ENCODE results near the gene SH3BP5L. TPM values are rescaled to one million over a fixed set of nuclear protein-coding genes. Genes with fewer than 3 reads are reported as not detected.

SH3BP5L gene
- total and polyA plus RNA-seq, 10 of the 15 experiments (the other 5 are each of a cell fraction or from before 2014, with no cell fraction given): 1.1 to 22.8 (median 10.9) TPM

DNA sequence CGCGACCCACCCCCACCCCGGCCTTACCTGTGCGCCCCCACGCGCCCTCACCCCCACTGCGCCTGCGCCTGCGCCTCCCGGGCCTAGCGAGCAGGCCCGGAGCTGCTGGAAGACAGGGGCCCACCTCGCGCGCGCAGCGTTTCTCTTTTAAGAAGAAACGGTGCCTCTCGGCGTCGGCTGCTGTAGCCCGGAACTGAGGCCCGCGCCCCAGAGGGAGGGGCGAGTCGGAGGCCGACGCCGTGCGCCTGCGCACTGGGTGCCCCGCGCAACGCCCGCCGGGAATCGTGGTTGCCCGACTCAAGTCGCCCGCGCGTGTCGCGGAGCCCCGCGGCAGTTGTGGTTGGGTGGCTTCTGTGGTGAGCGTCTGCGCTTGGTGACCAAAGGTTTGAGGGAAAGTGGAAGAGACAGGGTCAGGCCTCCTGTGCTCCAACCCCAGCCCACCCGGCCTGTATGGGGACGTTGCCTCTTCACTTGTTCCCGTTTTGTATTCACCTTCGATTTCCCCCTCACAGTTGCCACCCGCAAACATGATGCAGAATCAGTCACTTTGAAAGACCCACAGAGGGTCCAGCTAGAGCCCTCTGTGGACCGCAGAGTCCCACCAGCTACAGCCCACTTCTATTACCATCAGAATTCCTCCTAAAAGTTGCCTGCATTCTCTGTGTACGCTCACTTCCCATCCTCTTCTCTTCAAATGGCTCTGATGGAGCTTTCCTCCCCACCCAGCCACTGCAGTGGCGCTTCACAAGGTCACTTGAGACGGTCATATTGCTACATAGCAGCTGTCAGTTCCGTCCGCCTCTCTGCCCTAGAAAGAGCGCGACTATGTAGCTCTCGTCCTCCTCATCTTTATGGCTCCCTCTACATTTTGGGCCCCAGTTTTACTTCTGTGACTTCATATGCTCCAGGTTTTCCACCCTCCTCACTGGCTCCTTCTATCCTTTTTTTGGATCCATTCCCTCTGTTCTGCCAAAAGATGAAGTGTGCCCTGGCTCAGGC, 33.5 kb upstream of the SH3BP5L start, which contains the start of gene ZNF692 (continued):
- TF ChIP-seq, protein P1, sequence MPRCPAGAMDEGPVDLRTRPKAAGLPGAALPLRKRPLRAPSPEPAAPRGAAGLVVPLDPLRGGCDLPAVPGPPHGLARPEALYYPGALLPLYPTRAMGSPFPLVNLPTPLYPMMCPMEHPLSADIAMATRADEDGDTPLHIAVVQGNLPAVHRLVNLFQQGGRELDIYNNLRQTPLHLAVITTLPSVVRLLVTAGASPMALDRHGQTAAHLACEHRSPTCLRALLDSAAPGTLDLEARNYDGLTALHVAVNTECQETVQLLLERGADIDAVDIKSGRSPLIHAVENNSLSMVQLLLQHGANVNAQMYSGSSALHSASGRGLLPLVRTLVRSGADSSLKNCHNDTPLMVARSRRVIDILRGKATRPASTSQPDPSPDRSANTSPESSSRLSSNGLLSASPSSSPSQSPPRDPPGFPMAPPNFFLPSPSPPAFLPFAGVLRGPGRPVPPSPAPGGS (IDR thresholded peaks at IDR 0.05; ENCODE audit: borderline replicate concordance, insufficient read depth, low read depth, low read length, poor library complexity, severe bottlenecking): no peak
- TF ChIP-seq, protein P2, sequence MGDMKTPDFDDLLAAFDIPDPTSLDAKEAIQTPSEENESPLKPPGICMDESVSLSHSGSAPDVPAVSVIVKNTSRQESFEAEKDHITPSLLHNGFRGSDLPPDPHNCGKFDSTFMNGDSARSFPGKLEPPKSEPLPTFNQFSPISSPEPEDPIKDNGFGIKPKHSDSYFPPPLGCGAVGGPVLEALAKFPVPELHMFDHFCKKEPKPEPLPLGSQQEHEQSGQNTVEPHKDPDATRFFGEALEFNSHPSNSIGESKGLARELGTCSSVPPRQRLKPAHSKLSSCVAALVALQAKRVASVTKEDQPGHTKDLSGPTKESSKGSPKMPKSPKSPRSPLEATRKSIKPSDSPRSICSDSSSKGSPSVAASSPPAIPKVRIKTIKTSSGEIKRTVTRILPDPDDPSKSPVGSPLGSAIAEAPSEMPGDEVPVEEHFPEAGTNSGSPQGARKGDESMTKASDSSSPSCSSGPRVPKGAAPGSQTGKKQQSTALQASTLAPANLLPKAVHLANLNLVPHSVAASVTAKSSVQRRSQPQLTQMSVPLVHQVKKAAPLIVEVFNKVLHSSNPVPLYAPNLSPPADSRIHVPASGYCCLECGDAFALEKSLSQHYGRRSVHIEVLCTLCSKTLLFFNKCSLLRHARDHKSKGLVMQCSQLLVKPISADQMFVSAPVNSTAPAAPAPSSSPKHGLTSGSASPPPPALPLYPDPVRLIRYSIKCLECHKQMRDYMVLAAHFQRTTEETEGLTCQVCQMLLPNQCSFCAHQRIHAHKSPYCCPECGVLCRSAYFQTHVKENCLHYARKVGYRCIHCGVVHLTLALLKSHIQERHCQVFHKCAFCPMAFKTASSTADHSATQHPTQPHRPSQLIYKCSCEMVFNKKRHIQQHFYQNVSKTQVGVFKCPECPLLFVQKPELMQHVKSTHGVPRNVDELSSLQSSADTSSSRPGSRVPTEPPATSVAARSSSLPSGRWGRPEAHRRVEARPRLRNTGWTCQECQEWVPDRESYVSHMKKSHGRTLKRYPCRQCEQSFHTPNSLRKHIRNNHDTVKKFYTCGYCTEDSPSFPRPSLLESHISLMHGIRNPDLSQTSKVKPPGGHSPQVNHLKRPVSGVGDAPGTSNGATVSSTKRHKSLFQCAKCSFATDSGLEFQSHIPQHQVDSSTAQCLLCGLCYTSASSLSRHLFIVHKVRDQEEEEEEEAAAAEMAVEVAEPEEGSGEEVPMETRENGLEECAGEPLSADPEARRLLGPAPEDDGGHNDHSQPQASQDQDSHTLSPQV (IDR thresholded peaks at IDR 0.05): no peak
- no peak for TF ChIP-seq JUNB (IDR thresholded peaks at IDR 0.05)
- TF ChIP-seq TCF3 (IDR thresholded peaks at IDR 0.05; ENCODE audit: borderline replicate concordance, insufficient read depth, low read depth, low read length): no peak
- no peak for TF ChIP-seq NFIC (IDR thresholded peaks at IDR 0.05; ENCODE audit: low read depth, low read length)
- no peak for TF ChIP-seq SREBF1 (IDR thresholded peaks at IDR 0.05; ENCODE audit: low read length)
- no peak for TF ChIP-seq RELA (IDR thresholded peaks at IDR 0.05; ENCODE audit: borderline replicate concordance, partially characterized antibody)
- no peak for TF ChIP-seq RCOR1 (conservative IDR thresholded peaks at IDR 0.05; ENCODE audit: low read depth, low read length)
- TF ChIP-seq, protein P3, sequence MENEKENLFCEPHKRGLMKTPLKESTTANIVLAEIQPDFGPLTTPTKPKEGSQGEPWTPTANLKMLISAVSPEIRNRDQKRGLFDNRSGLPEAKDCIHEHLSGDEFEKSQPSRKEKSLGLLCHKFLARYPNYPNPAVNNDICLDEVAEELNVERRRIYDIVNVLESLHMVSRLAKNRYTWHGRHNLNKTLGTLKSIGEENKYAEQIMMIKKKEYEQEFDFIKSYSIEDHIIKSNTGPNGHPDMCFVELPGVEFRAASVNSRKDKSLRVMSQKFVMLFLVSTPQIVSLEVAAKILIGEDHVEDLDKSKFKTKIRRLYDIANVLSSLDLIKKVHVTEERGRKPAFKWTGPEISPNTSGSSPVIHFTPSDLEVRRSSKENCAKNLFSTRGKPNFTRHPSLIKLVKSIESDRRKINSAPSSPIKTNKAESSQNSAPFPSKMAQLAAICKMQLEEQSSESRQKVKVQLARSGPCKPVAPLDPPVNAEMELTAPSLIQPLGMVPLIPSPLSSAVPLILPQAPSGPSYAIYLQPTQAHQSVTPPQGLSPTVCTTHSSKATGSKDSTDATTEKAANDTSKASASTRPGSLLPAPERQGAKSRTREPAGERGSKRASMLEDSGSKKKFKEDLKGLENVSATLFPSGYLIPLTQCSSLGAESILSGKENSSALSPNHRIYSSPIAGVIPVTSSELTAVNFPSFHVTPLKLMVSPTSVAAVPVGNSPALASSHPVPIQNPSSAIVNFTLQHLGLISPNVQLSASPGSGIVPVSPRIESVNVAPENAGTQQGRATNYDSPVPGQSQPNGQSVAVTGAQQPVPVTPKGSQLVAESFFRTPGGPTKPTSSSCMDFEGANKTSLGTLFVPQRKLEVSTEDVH (IDR thresholded peaks at IDR 0.05; ENCODE audit: low read depth, partially characterized antibody): no peak
- TF ChIP-seq, protein P4, sequence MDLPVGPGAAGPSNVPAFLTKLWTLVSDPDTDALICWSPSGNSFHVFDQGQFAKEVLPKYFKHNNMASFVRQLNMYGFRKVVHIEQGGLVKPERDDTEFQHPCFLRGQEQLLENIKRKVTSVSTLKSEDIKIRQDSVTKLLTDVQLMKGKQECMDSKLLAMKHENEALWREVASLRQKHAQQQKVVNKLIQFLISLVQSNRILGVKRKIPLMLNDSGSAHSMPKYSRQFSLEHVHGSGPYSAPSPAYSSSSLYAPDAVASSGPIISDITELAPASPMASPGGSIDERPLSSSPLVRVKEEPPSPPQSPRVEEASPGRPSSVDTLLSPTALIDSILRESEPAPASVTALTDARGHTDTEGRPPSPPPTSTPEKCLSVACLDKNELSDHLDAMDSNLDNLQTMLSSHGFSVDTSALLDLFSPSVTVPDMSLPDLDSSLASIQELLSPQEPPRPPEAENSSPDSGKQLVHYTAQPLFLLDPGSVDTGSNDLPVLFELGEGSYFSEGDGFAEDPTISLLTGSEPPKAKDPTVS (IDR thresholded peaks at IDR 0.05; ENCODE audit: low read depth, low read length): no peak
- TF ChIP-seq NR2C1 (IDR thresholded peaks at IDR 0.05): no peak
- TF ChIP-seq TCF12 (IDR thresholded peaks at IDR 0.05; ENCODE audit: low read depth, low read length): 0 out of 2 replicates have a peak, but pooled peaks have one; percentile 49
- no peak for TF ChIP-seq ZZZ3 (IDR thresholded peaks at IDR 0.05; ENCODE audit: control insufficient read depth, insufficient read length, low read depth)
- no peak for TF ChIP-seq LARP7 (IDR thresholded peaks at IDR 0.05)
